ENCODE data around the gene OPRM1. TPM values are rescaled to one million over a fixed set of nuclear protein-coding genes. Genes with fewer than 3 reads are reported as not detected.

OPRM1 gene
- total RNA-seq, 1 donor from 2014 or later = not detected

DNA sequence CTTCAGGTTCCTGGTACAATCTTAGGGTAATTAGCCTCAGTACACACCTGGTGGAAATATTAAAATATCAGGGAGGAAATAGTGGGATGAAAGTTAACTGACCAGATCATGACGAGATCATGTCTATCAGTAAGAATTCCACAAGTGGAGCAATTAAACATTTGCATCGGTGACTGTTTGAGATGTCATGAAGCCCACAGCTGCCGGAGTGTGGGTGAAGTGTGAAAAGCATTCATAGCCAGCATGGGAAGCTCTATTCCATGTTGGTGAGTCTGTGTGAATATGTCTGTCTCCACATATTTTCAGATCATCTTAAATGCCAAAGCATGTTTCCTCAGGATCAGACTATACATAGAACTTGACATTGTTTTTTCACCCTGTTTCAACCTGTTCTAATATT lies 174.7 kb downstream of the OPRM1 start:
- Histone ChIP-seq H3K4me3 (ENCODE audit: insufficient read depth, low read depth, low read length) (no peak overlapping the region), H3K27me3 (ENCODE audit: insufficient read depth, low read length) (no peaks in the 10 kb centered on the region), H2AFZ (ENCODE audit: low read depth, low read length) (no peak overlapping the region), H3K9me3 (ENCODE audit: insufficient read depth, low read depth, low read length) (no peaks in the 10 kb centered on the region), H3K79me2 (ENCODE audit: insufficient read depth, low read length) (no peaks in the 10 kb centered on the region), H3K27ac (ENCODE audit: low read depth, low read length) (no peak overlapping the region), H3K9ac (ENCODE audit: low read length) (no peak overlapping the region), H4K20me1 (ENCODE audit: insufficient read depth, low read length) (no peaks in the 10 kb centered on the region), H3K36me3 (ENCODE audit: insufficient read depth, low read length) (no peaks in the 10 kb centered on the region), H3K4me2 (ENCODE audit: low read length) (no peak overlapping the region), H3K4me1 (ENCODE audit: insufficient read depth, low read length) (no peaks in the 10 kb centered on the region)
- Mint-ChIP-seq H3K4me1 (ENCODE audit: low read depth, unreplicated experiment) (peaks cover 13% of the 10 kb centered on the region), H3K27ac (ENCODE audit: unreplicated experiment) (no peak overlapping the region), H3K27me3 (ENCODE audit: low read depth, unreplicated experiment) (no peaks in the 10 kb centered on the region), H3K4me3 (ENCODE audit: unreplicated experiment) (no peak overlapping the region), H3K36me3 (ENCODE audit: low read depth, unreplicated experiment) (no peaks in the 10 kb centered on the region), H3K9me3 (ENCODE audit: unreplicated experiment) (no peaks in the 10 kb centered on the region)
- no peak for TF ChIP-seq EZH2 (IDR thresholded peaks at IDR 0.05; ENCODE audit: insufficient read depth, low read length)
- TF ChIP-seq, protein P1, sequence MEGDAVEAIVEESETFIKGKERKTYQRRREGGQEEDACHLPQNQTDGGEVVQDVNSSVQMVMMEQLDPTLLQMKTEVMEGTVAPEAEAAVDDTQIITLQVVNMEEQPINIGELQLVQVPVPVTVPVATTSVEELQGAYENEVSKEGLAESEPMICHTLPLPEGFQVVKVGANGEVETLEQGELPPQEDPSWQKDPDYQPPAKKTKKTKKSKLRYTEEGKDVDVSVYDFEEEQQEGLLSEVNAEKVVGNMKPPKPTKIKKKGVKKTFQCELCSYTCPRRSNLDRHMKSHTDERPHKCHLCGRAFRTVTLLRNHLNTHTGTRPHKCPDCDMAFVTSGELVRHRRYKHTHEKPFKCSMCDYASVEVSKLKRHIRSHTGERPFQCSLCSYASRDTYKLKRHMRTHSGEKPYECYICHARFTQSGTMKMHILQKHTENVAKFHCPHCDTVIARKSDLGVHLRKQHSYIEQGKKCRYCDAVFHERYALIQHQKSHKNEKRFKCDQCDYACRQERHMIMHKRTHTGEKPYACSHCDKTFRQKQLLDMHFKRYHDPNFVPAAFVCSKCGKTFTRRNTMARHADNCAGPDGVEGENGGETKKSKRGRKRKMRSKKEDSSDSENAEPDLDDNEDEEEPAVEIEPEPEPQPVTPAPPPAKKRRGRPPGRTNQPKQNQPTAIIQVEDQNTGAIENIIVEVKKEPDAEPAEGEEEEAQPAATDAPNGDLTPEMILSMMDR (IDR thresholded peaks at IDR 0.05; ENCODE audit: insufficient read depth, low read depth, low read length) = no peak
- DNase-seq (ENCODE audit: low read depth) = no peak
- FAIRE-seq = no peak

DNA sequence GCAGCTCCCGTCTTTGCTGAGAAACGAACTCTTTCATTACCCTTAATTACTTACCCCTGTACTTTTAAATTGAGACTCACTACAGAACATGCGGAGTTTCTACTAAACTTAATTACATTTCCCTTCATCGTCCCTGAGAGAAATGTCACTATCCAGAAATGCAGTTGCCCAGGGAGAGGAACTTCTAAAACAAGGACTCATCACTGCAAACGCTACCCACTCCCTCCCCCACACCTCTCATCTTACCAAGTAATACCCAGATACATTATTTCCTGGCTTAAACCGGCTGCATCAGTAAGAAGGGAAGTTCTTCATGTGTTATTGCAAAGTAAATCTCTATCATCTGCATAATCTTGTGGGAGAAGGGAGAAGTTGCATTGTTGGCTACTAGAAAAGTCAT lies 179.3 kb downstream of the OPRM1 start:
- Histone ChIP-seq H3K4me3 (ENCODE audit: insufficient read depth, low read depth, low read length) (no peak overlapping the region), H3K4me1 (ENCODE audit: insufficient read depth, low read length) (no peaks in the 10 kb centered on the region), H3K9me3 (ENCODE audit: insufficient read depth, low read depth, low read length) (no peaks in the 10 kb centered on the region), H3K79me2 (ENCODE audit: insufficient read depth, low read length) (no peaks in the 10 kb centered on the region), H3K4me2 (ENCODE audit: low read length) (no peak overlapping the region), H4K20me1 (ENCODE audit: insufficient read depth, low read length) (no peaks in the 10 kb centered on the region), H3K27me3 (ENCODE audit: insufficient read depth, low read length) (peaks cover 2% of the 10 kb centered on the region), H3K9ac (ENCODE audit: low read length) (no peak overlapping the region), H2AFZ (ENCODE audit: low read depth, low read length) (no peak overlapping the region), H3K27ac (ENCODE audit: low read depth, low read length) (no peak overlapping the region), H3K36me3 (ENCODE audit: insufficient read depth, low read length) (no peaks in the 10 kb centered on the region)
- peaks cover 8% of the 10 kb centered on the region for H3K4me1 Mint-ChIP-seq (ENCODE audit: low read depth, unreplicated experiment)
- H3K27me3 Mint-ChIP-seq (ENCODE audit: low read depth, unreplicated experiment) = peaks cover 3% of the 10 kb centered on the region
- H3K27ac Mint-ChIP-seq (ENCODE audit: unreplicated experiment) = no peak overlapping the region
- FAIRE-seq = no peak
- no peaks in the 10 kb centered on the region for H3K36me3 Mint-ChIP-seq (ENCODE audit: low read depth, unreplicated experiment)
- no peaks in the 10 kb centered on the region for H3K9me3 Mint-ChIP-seq (ENCODE audit: unreplicated experiment)
- TF ChIP-seq, protein P1 (IDR thresholded peaks at IDR 0.05; ENCODE audit: insufficient read depth, low read depth, low read length) = no peak
- no peak for TF ChIP-seq EZH2 (IDR thresholded peaks at IDR 0.05; ENCODE audit: insufficient read depth, low read length)
- no peak overlapping the region for H3K4me3 Mint-ChIP-seq (ENCODE audit: unreplicated experiment)
- DNase-seq (ENCODE audit: low read depth) = no peak

DNA sequence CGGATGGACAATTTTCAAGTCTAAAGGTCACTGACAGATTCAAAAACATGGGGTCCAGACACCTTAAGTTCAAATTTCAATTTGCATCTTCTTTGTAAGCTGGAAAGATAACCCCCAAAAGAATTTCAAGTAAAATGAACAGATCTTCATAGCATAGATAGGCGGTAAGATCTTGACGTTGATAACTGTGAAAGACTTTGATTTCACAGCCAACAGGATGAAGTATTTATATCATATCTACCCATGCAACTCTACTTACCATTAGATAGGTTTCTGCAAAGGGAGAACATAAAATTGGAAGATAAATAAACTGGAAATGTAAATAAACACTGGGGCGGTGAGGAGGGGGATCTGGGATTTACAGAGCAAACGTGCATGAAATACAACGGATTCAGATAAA lies 179.7 kb downstream of the OPRM1 start:
- H3K79me2 ChIP-seq (ENCODE audit: insufficient read depth, low read length) = no peaks in the 10 kb centered on the region
- H3K27me3 ChIP-seq (ENCODE audit: insufficient read depth, low read length) = peaks cover 2% of the 10 kb centered on the region
- Mint-ChIP-seq H3K27me3 (ENCODE audit: low read depth, unreplicated experiment) (peaks cover 3% of the 10 kb centered on the region), H3K27ac (ENCODE audit: unreplicated experiment) (no peak overlapping the region), H3K9me3 (ENCODE audit: unreplicated experiment) (no peaks in the 10 kb centered on the region), H3K4me1 (ENCODE audit: low read depth, unreplicated experiment) (peaks cover 8% of the 10 kb centered on the region), H3K4me3 (ENCODE audit: unreplicated experiment) (no peak overlapping the region), H3K36me3 (ENCODE audit: low read depth, unreplicated experiment) (no peaks in the 10 kb centered on the region)
- DNase-seq (ENCODE audit: low read depth) (no peak), FAIRE-seq (no peak)
- H3K9me3 ChIP-seq (ENCODE audit: insufficient read depth, low read depth, low read length) = no peaks in the 10 kb centered on the region
- no peak overlapping the region for H3K9ac ChIP-seq (ENCODE audit: low read length)
- H3K27ac ChIP-seq (ENCODE audit: low read depth, low read length) = no peak overlapping the region
- H3K4me1 ChIP-seq (ENCODE audit: insufficient read depth, low read length) = no peaks in the 10 kb centered on the region
- H3K4me2 ChIP-seq (ENCODE audit: low read length) = no peak overlapping the region
- H2AFZ ChIP-seq (ENCODE audit: low read depth, low read length) = no peak overlapping the region
- TF ChIP-seq, protein P1 (IDR thresholded peaks at IDR 0.05; ENCODE audit: insufficient read depth, low read depth, low read length) = no peak
- no peak for TF ChIP-seq EZH2 (IDR thresholded peaks at IDR 0.05; ENCODE audit: insufficient read depth, low read length)
- H4K20me1 ChIP-seq (ENCODE audit: insufficient read depth, low read length) = no peaks in the 10 kb centered on the region
- no peaks in the 10 kb centered on the region for H3K36me3 ChIP-seq (ENCODE audit: insufficient read depth, low read length)
- H3K4me3 ChIP-seq (ENCODE audit: insufficient read depth, low read depth, low read length) = no peak overlapping the region
